ENCODE data around the gene ACOT4. TPM values are rescaled to one million over a fixed set of nuclear protein-coding genes. Genes with fewer than 3 reads are reported as not detected.

ACOT4 gene
- total and polyA plus RNA-seq, 2 of the 8 experiments (the other 6 are each of a cell fraction or from before 2014, with no cell fraction given), result 0.80 to 1.1 TPM

GRCh38 chr14:73613419-73613963 lies 21.8 kb downstream of the ACOT4 start (continued):
- TF ChIP-seq CHD7 (IDR thresholded peaks at IDR 0.05; ENCODE audit: insufficient replicate concordance, low read length) (no peak), HDAC6 (IDR thresholded peaks at IDR 0.05; ENCODE audit: low read depth, low read length) (no peak), ZNF274 (IDR thresholded peaks at IDR 0.05; ENCODE audit: borderline replicate concordance, extremely low read depth, low read length) (no peak), ASH2L (IDR thresholded peaks at IDR 0.05; ENCODE audit: low read length) (no peak), POU5F1 (IDR thresholded peaks at IDR 0.05; ENCODE audit: low read depth, low read length) (no peak), YY1 (IDR thresholded peaks at IDR 0.05; ENCODE audit: low read depth, low read length) (no peak), USF2 (IDR thresholded peaks at IDR 0.05; ENCODE audit: low read length) (no peak), EGR1 (IDR thresholded peaks at IDR 0.05; ENCODE audit: borderline replicate concordance, low read depth, low read length) (no peak), SAP30 (IDR thresholded peaks at IDR 0.05; ENCODE audit: insufficient read depth, insufficient replicate concordance, low read length) (no peak), TBP (IDR thresholded peaks at IDR 0.05; ENCODE audit: low read depth, low read length) (no peak), CBX8 (IDR thresholded peaks at IDR 0.05; ENCODE audit: borderline replicate concordance, low read depth, low read length) (no peak)

Data from H1 (cell line).